ENCODE results near the gene LRRN4CL.

DNA sequence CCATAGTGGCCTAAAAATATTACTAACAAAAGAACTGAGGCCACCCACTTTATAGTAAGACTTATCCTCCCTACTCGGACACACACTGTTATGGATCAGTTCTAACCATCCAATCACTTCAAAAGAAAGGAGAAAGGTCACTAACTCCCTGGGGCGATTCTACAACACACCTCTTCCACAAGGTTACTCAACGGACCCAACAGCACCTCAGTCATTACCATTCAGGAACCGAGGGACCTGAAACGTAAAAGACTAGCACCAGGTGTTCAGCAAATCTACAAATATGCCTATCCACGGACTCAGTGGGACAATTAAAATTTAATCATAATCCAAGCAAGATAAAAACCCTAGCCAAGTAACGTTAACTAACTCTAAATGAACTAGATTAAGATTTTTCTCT, 36.3 kb upstream of the LRRN4CL start:
- TF ChIP-seq, protein P1, sequence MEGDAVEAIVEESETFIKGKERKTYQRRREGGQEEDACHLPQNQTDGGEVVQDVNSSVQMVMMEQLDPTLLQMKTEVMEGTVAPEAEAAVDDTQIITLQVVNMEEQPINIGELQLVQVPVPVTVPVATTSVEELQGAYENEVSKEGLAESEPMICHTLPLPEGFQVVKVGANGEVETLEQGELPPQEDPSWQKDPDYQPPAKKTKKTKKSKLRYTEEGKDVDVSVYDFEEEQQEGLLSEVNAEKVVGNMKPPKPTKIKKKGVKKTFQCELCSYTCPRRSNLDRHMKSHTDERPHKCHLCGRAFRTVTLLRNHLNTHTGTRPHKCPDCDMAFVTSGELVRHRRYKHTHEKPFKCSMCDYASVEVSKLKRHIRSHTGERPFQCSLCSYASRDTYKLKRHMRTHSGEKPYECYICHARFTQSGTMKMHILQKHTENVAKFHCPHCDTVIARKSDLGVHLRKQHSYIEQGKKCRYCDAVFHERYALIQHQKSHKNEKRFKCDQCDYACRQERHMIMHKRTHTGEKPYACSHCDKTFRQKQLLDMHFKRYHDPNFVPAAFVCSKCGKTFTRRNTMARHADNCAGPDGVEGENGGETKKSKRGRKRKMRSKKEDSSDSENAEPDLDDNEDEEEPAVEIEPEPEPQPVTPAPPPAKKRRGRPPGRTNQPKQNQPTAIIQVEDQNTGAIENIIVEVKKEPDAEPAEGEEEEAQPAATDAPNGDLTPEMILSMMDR (IDR thresholded peaks at IDR 0.05): no peak
- TF ChIP-seq POLR2A (IDR thresholded peaks at IDR 0.05): no peak
